ENCODE measurements around the gene ARID1A. TPM values are rescaled to one million over a fixed set of nuclear protein-coding genes. Genes with fewer than 3 reads are reported as not detected.

ARID1A gene
- total and polyA plus RNA-seq, 7 donors: 7.2 to 47.1 (median 22.7) TPM

DNA sequence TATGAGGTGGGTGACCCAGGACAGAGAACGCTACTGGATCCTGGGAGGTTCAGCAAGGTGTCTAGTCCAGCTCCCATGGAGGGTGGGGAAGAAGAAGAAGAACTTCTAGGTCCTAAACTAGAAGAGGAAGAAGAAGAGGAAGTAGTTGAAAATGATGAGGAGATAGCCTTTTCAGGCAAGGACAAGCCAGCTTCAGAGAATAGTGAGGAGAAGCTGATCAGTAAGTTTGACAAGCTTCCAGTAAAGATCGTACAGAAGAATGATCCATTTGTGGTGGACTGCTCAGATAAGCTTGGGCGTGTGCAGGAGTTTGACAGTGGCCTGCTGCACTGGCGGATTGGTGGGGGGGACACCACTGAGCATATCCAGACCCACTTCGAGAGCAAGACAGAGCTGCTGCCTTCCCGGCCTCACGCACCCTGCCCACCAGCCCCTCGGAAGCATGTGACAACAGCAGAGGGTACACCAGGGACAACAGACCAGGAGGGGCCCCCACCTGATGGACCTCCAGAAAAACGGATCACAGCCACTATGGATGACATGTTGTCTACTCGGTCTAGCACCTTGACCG is 83.4 kb downstream of the ARID1A start:
- Histone ChIP-seq H3K9me3 (no peaks in the 10 kb centered on the region), H3K4me1 (peaks cover 0 to 48% (median 40%) of the 10 kb centered on the region in 4 donors), H3K27me3 (no peaks in the 10 kb centered on the region), H3K27ac (no peak overlapping the region), H3K36me3 (peaks cover 23 to 69% (median 48%) of the 10 kb centered on the region in 4 donors), H3K4me3 (no peak overlapping the region)
- TF ChIP-seq CTCF (IDR thresholded peaks at IDR 0.05) (no peak), POLR2AphosphoS5 (IDR thresholded peaks at IDR 0.05) (no peak), POLR2A (IDR thresholded peaks at IDR 0.05) (no peak), EP300 (IDR thresholded peaks at IDR 0.05) (no peak)
- no peak for DNase-seq
- intact Hi-C loops (cut with DNase I): loop anchor here (5.0 kb wide), 1 partner anchor 52 kb away; no protein-coding TSS in a partner anchor
- 84 to 86% methylated on average over 11 of the region's 11 CpGs for WGBS, 2 donors

DNA sequence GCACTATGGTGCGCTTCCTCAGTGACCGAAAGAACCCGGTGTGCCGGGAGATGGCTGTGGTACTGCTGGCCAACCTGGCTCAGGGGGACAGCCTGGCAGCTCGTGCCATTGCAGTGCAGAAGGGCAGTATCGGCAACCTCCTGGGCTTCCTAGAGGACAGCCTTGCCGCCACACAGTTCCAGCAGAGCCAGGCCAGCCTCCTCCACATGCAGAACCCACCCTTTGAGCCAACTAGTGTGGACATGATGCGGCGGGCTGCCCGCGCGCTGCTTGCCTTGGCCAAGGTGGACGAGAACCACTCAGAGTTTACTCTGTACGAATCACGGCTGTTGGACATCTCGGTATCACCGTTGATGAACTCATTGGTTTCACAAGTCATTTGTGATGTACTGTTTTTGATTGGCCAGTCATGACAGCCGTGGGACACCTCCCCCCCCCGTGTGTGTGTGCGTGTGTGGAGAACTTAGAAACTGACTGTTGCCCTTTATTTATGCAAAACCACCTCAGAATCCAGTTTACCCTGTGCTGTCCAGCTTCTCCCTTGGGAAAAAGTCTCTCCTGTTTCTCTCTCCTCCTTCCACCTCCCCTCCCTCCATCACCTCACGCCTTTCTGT is 84.6 kb downstream of the ARID1A start:
- no peak for DNase-seq
- Histone ChIP-seq H3K27me3 (no peaks in the 10 kb centered on the region), H3K9me3 (no peaks in the 10 kb centered on the region), H3K4me3 (no peak overlapping the region), H3K27ac (no peak overlapping the region), H3K4me1 (peaks cover 0 to 55% (median 46%) of the 10 kb centered on the region in 4 donors), H3K36me3 (peaks cover 10 to 57% (median 36%) of the 10 kb centered on the region in 4 donors)
- 92 to 95% methylated on average over 21 of the region's 21 CpGs for WGBS, 2 donors
- intact Hi-C loops (cut with DNase I): loop anchor here (5.0 kb wide), 1 partner anchor 38 kb away; no protein-coding TSS in a partner anchor
- TF ChIP-seq EP300 (IDR thresholded peaks at IDR 0.05): no peak

- Histone ChIP-seq H3K36me3 (peaks cover 10 to 48% (median 34%) of the 10 kb centered on the region in 4 donors), H3K4me1 (peaks cover 0 to 58% (median 51%) of the 10 kb centered on the region in 4 donors), H3K9me3 (no peaks in the 10 kb centered on the region), H3K27ac (peak overlapping the region in 1 of 4 donors; percentile 95), H3K4me3 (no peak overlapping the region), H3K27me3 (no peaks in the 10 kb centered on the region)
- no peak for TF ChIP-seq CTCF (IDR thresholded peaks at IDR 0.05)
- no peak for TF ChIP-seq POLR2A (IDR thresholded peaks at IDR 0.05)
- TF ChIP-seq POLR2AphosphoS5 (IDR thresholded peaks at IDR 0.05): no peak
- no peak for TF ChIP-seq EP300 (IDR thresholded peaks at IDR 0.05)
- WGBS, 2 donors: 83 to 85% methylated on average over 11 of the region's 11 CpGs
- no peak for DNase-seq
- intact Hi-C loops (cut with DNase I): loop anchor here (5.0 kb wide), 1 partner anchor 39 kb away; no protein-coding TSS in a partner anchor
These were observed 85.5 kb downstream of the ARID1A start for GRCh38 chr1:26781206-26781825.

DNA sequence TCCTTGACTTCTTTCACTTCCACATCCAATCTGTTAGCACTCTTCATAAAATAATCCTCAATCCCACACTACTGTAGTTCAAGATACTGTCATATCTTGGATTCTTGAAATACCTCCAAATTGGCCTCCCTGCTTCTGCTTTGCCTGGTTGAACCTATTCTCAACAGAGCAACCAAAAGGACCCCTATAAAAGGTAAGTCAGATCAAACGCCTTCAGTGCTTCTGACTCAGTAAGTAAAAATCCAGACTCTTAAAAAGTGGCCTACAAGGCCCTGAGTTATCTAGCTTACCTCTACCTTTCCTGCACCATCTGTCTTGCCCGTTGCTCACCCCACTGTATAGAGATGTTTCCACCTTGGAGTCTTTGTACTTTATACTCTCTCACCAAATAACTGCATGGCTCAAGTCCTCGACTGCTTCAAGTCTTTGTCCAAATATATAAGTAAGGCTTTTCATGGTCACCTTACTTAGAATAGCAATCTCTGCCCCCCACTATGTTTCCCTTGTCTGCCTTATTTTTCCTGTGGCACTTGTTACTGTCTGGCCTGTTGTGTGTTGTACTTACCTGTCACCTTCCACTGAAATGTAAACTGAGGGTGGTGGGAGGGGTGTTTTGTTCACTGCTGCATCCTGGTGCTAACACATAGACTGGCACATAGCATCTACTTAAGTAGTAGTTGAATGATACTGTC is 86.9 kb downstream of the ARID1A start:
- Histone ChIP-seq H3K27me3 (no peaks in the 10 kb centered on the region), H3K4me1 (peaks cover 0 to 69% (median 60%) of the 10 kb centered on the region in 4 donors), H3K27ac (peak overlapping the region; percentile 94 to 99 (median 96)), H3K9me3 (no peaks in the 10 kb centered on the region), H3K4me3 (no peak overlapping the region), H3K36me3 (peaks cover 10 to 34% (median 30%) of the 10 kb centered on the region in 4 donors)
- DNase-seq: no peak
- 66 to 79% methylated on average over 3 of the region's 3 CpGs for WGBS, 2 donors
- intact Hi-C loops (cut with DNase I): loop anchor here (5.0 kb wide), 1 partner anchor 40 kb away; no protein-coding TSS in a partner anchor
- no peak for TF ChIP-seq POLR2AphosphoS5 (IDR thresholded peaks at IDR 0.05)
- no peak for TF ChIP-seq CTCF (IDR thresholded peaks at IDR 0.05)

GRCh38 chr1:26783646-26784022 is 87.8 kb downstream of the ARID1A start:
- Histone ChIP-seq H3K36me3 (peaks cover 10 to 25% (median 22%) of the 10 kb centered on the region in 4 donors), H3K4me3 (no peak overlapping the region), H3K4me1 (peaks cover 0 to 74% (median 61%) of the 10 kb centered on the region in 4 donors), H3K27ac (peak overlapping the region; percentile 94 to 99 (median 96)), H3K27me3 (no peaks in the 10 kb centered on the region), H3K9me3 (no peaks in the 10 kb centered on the region)
- no peak for DNase-seq
- intact Hi-C loops (cut with DNase I): loop anchor here (5.0 kb wide), 1 partner anchor 41 kb away; no protein-coding TSS in a partner anchor
- TF ChIP-seq CTCF (IDR thresholded peaks at IDR 0.05) (no peak), POLR2AphosphoS5 (IDR thresholded peaks at IDR 0.05) (no peak), POLR2A (IDR thresholded peaks at IDR 0.05) (no peak), EP300 (IDR thresholded peaks at IDR 0.05) (no peak)
- 60 to 84% methylated on average over 5 of the region's 5 CpGs for WGBS, 2 donors

Data from sigmoid colon (tissue), 7 donors.